ENCODE results near the gene AGAP3.

DNA sequence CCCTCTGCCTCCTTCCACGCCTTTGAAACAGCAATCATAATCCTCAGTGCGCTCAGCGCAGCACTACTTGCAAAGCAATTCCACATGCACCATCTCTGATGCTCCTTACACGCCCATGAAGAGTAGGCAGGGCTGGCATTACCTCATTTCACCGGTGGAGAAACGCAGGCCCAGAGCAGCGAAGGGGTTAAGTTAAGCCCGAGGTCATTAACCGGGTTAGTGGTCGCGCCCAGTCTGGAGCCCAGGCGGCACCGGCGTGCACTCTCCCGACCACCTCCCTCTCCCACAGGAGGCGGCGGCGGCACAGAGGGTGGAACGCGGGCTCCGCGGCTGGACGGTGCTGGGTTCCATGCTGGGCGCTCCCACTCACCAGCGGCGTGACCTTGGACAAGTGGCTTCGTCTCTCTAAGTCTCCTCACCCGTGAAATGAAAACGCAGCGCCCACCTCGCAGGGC lies 6.2 kb upstream of the AGAP3 start:
- TF ChIP-seq EZH2 (IDR thresholded peaks at IDR 0.05; ENCODE audit: insufficient read depth, poor library complexity, severe bottlenecking), result no peak
- TF ChIP-seq EZH2phosphoT487 (IDR thresholded peaks at IDR 0.05; ENCODE audit: insufficient read depth, low read depth), result no peak

All from GM23248 (cell line).